ENCODE results near the gene RALGPS1.
"Not testable (repeated sequence)": the region's sequence is repeated elsewhere in the genome, so short reads cannot be mapped to it uniquely, and the experiment has no call there.

Gene RALGPS1

GRCh38 chr9:127169575-127169883 is 254.9 kb downstream of the RALGPS1 start:
- H3K4me1 ChIP-seq (ENCODE audit: insufficient read depth, poor library complexity, severe bottlenecking): peaks cover 12% of the 10 kb centered on the region
- no peak overlapping the region for H3K27ac ChIP-seq (ENCODE audit: poor library complexity, severe bottlenecking)
- H3K27me3 ChIP-seq (ENCODE audit: insufficient read depth, poor library complexity, severe bottlenecking): no peaks in the 10 kb centered on the region
- H3K9me3 ChIP-seq (ENCODE audit: severe bottlenecking): no peaks in the 10 kb centered on the region
- DNase-seq (ENCODE audit: low spot score): no peak
- no peak for TF ChIP-seq CTCF (IDR thresholded peaks at IDR 0.05; ENCODE audit: poor library complexity, severe bottlenecking)
- ATAC-seq (ENCODE audit: low read depth): no peak
- no peaks in the 10 kb centered on the region for H3K36me3 ChIP-seq (ENCODE audit: low read depth)
- H3K4me3 ChIP-seq (ENCODE audit: severe bottlenecking): no peak overlapping the region

- H3K4me3 ChIP-seq (ENCODE audit: severe bottlenecking): no peak overlapping the region
- no peak for DNase-seq (ENCODE audit: low spot score)
- ATAC-seq (ENCODE audit: low read depth): no peak
- H3K4me1 ChIP-seq (ENCODE audit: insufficient read depth, poor library complexity, severe bottlenecking): peaks cover 12% of the 10 kb centered on the region
- no peaks in the 10 kb centered on the region for H3K9me3 ChIP-seq (ENCODE audit: severe bottlenecking)
- no peaks in the 10 kb centered on the region for H3K36me3 ChIP-seq (ENCODE audit: low read depth)
- no peaks in the 10 kb centered on the region for H3K27me3 ChIP-seq (ENCODE audit: insufficient read depth, poor library complexity, severe bottlenecking)
- H3K27ac ChIP-seq (ENCODE audit: poor library complexity, severe bottlenecking): no peak overlapping the region
- TF ChIP-seq CTCF (IDR thresholded peaks at IDR 0.05; ENCODE audit: poor library complexity, severe bottlenecking): no peak
Observed at GRCh38 chr9:127170103-127170502, 255.5 kb downstream of the RALGPS1 start.

- peaks cover 12% of the 10 kb centered on the region for H3K4me1 ChIP-seq (ENCODE audit: insufficient read depth, poor library complexity, severe bottlenecking)
- TF ChIP-seq CTCF (IDR thresholded peaks at IDR 0.05; ENCODE audit: poor library complexity, severe bottlenecking): no peak
- H3K9me3 ChIP-seq (ENCODE audit: severe bottlenecking): no peaks in the 10 kb centered on the region
- ATAC-seq (ENCODE audit: low read depth) (no peak), DNase-seq (ENCODE audit: low spot score) (peak; percentile 17)
- H3K27ac ChIP-seq (ENCODE audit: poor library complexity, severe bottlenecking): no peak overlapping the region
- no peaks in the 10 kb centered on the region for H3K36me3 ChIP-seq (ENCODE audit: low read depth)
- no peaks in the 10 kb centered on the region for H3K27me3 ChIP-seq (ENCODE audit: insufficient read depth, poor library complexity, severe bottlenecking)
- H3K4me3 ChIP-seq (ENCODE audit: severe bottlenecking): no peak overlapping the region
Observed at GRCh38 chr9:127170652-127171051, 256.1 kb downstream of the RALGPS1 start.

GRCh38 chr9:127171348-127171747 is 256.8 kb downstream of the RALGPS1 start:
- not testable (repeated sequence) for ATAC-seq (ENCODE audit: low read depth); H3K4me3 ChIP-seq (ENCODE audit: severe bottlenecking); H3K9me3 ChIP-seq (ENCODE audit: severe bottlenecking); H3K36me3 ChIP-seq (ENCODE audit: low read depth); H3K27me3 ChIP-seq (ENCODE audit: insufficient read depth, poor library complexity, severe bottlenecking); H3K27ac ChIP-seq (ENCODE audit: poor library complexity, severe bottlenecking)
- peaks cover 11% of the 10 kb centered on the region for H3K4me1 ChIP-seq (ENCODE audit: insufficient read depth, poor library complexity, severe bottlenecking)
- DNase-seq (ENCODE audit: low spot score): peak; percentile 5

- no peak overlapping the region for H3K4me3 ChIP-seq (ENCODE audit: severe bottlenecking)
- DNase-seq (ENCODE audit: low spot score): no peak
- TF ChIP-seq CTCF (IDR thresholded peaks at IDR 0.05; ENCODE audit: poor library complexity, severe bottlenecking): no peak
- H3K4me1 ChIP-seq (ENCODE audit: insufficient read depth, poor library complexity, severe bottlenecking): peaks cover 3% of the 10 kb centered on the region
- no peak overlapping the region for H3K27ac ChIP-seq (ENCODE audit: poor library complexity, severe bottlenecking)
- no peak for ATAC-seq (ENCODE audit: low read depth)
- no peaks in the 10 kb centered on the region for H3K27me3 ChIP-seq (ENCODE audit: insufficient read depth, poor library complexity, severe bottlenecking)
- H3K36me3 ChIP-seq (ENCODE audit: low read depth): no peaks in the 10 kb centered on the region
- no peaks in the 10 kb centered on the region for H3K9me3 ChIP-seq (ENCODE audit: severe bottlenecking)
Observed at GRCh38 chr9:127172066-127172707, 257.6 kb downstream of the RALGPS1 start.
